ENCODE data around the gene PRCC.
"Not testable (repeated sequence)": the region's sequence is repeated elsewhere in the genome, so short reads cannot be mapped to it uniquely, and the experiment has no call there.

The PRCC gene

GRCh38 chr1:156765136-156765535 lies 2.2 kb upstream of the PRCC start:
- not testable (repeated sequence) for DNase-seq

- no peak for DNase-seq
Measured at GRCh38 chr1:156765666-156766065, 1.7 kb upstream of the PRCC start.

GRCh38 chr1:156766298-156767100 lies 836 bp upstream of the PRCC start:
- DNase-seq: no peak

- DNase-seq: no peak
Measured at GRCh38 chr1:156767879-156768604, 707 bp downstream of the PRCC start.

- DNase-seq: no peak
Measured at GRCh38 chr1:156768610-156769295, 1.4 kb downstream of the PRCC start.

- DNase-seq: no peak
Measured at GRCh38 chr1:156772222-156772621, 4.9 kb downstream of the PRCC start.

GRCh38 chr1:156772728-156773497 lies 5.6 kb downstream of the PRCC start:
- no peak for DNase-seq

- DNase-seq: no peak
Measured at GRCh38 chr1:156773607-156774006, 6.3 kb downstream of the PRCC start.

- no peak for DNase-seq
Measured at GRCh38 chr1:156775799-156776198, 8.5 kb downstream of the PRCC start.

- no peak for DNase-seq
Measured at GRCh38 chr1:156776942-156777341, 9.6 kb downstream of the PRCC start.

- no peak for DNase-seq
Measured at GRCh38 chr1:156777573-156777972, 10.2 kb downstream of the PRCC start.

- peak; percentile 37 for DNase-seq
Measured at GRCh38 chr1:156781585-156782186, 14.4 kb downstream of the PRCC start.

- no peak for DNase-seq
Measured at GRCh38 chr1:156785458-156785857, 18.1 kb downstream of the PRCC start.

GRCh38 chr1:156786640-156787039 lies 19.3 kb downstream of the PRCC start:
- no peak for DNase-seq

GRCh38 chr1:156788136-156788535 lies 20.8 kb downstream of the PRCC start:
- no peak for DNase-seq

GRCh38 chr1:156789621-156790318 lies 22.4 kb downstream of the PRCC start:
- DNase-seq: no peak

GRCh38 chr1:156794506-156795373 lies 27.4 kb downstream of the PRCC start:
- DNase-seq: no peak

- no peak for DNase-seq
Measured at GRCh38 chr1:156795374-156795733, 28.0 kb downstream of the PRCC start.

- peak; percentile 74 for DNase-seq
Measured at GRCh38 chr1:156795787-156796186, 28.5 kb downstream of the PRCC start.

- peak; percentile 91 for DNase-seq
Measured at GRCh38 chr1:156796340-156797097, 29.2 kb downstream of the PRCC start.
